SK-N-SH treated with all-trans-retinoic acid at 6 μM for 48 hours (cell line): ENCODE data around the gene CRX.

Experiments used
- OSR1 ChIP-seq: fragments of 250-450 bp; sonication (Bioruptor Pico); IDR thresholded peaks from 2 replicates; pipeline ENCODE4 v1.8.0; 2022; ENCODE audit warnings: moderate library complexity, mild to moderate bottlenecking, inconsistent platforms
- PPARA ChIP-seq: fragments of 250-450 bp; sonication (Bioruptor Pico); IDR thresholded peaks from 2 replicates; pipeline ENCODE4 v1.5.0; 2020; ENCODE audit warnings: mild to moderate bottlenecking, borderline replicate concordance
- ZFP30 ChIP-seq: fragments of 450-650 bp; formaldehyde crosslinking; IDR thresholded peaks from 2 replicates; pipeline ENCODE4 v1.5.0; 2022; ENCODE audit warnings: mild to moderate bottlenecking, moderate library complexity
- ZNF70 ChIP-seq: fragments of 450-650 bp; formaldehyde crosslinking; IDR thresholded peaks from 2 replicates; pipeline ENCODE4 v1.5.0; 2020; ENCODE audit warnings: mild to moderate bottlenecking, moderate library complexity
- TF ChIP-seq, protein P1 (sequence below): fragments of 250-450 bp; sonication (Bioruptor Pico); IDR thresholded peaks from 2 replicates; pipeline ENCODE4 v1.8.0; 2020; ENCODE audit warnings: mild to moderate bottlenecking, moderate library complexity, borderline replicate concordance
- TF ChIP-seq, protein P2 (sequence below): fragments of 250-450 bp; sonication (Bioruptor Pico); IDR thresholded peaks from 2 replicates; pipeline ENCODE4 v1.5.0; 2020; ENCODE audit warnings: mild to moderate bottlenecking, moderate library complexity

DNA sequence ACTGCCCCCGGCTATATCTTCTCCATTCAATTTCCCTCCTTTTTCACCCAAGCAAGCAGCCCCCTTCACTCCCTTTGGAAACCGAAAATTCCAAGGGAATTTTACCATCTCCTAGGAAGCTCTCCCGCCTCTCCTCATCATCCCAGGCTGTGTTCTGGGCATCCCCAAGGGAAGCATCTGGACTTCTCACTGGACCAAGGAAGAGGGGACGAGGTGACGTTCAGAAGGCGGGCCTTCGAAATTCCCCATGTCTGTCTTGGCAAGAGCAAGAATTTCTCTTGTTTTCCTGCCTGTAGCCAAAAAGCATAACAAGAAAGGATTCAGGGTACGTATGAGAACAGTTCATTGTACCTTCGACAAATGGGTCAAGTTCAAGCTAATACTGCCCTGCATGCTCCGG lies 43.4 kb downstream of the CRX start:
- TF ChIP-seq, protein P1, sequence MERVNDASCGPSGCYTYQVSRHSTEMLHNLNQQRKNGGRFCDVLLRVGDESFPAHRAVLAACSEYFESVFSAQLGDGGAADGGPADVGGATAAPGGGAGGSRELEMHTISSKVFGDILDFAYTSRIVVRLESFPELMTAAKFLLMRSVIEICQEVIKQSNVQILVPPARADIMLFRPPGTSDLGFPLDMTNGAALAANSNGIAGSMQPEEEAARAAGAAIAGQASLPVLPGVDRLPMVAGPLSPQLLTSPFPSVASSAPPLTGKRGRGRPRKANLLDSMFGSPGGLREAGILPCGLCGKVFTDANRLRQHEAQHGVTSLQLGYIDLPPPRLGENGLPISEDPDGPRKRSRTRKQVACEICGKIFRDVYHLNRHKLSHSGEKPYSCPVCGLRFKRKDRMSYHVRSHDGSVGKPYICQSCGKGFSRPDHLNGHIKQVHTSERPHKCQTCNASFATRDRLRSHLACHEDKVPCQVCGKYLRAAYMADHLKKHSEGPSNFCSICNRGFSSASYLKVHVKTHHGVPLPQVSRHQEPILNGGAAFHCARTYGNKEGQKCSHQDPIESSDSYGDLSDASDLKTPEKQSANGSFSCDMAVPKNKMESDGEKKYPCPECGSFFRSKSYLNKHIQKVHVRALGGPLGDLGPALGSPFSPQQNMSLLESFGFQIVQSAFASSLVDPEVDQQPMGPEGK (CRISPR knock-in tag): no peak
- TF ChIP-seq OSR1 (no peak), ZNF70 (CRISPR knock-in tag) (no peak), ZFP30 (CRISPR knock-in tag) (no peak), PPARA (CRISPR knock-in tag) (no peak)
- TF ChIP-seq, protein P2, sequence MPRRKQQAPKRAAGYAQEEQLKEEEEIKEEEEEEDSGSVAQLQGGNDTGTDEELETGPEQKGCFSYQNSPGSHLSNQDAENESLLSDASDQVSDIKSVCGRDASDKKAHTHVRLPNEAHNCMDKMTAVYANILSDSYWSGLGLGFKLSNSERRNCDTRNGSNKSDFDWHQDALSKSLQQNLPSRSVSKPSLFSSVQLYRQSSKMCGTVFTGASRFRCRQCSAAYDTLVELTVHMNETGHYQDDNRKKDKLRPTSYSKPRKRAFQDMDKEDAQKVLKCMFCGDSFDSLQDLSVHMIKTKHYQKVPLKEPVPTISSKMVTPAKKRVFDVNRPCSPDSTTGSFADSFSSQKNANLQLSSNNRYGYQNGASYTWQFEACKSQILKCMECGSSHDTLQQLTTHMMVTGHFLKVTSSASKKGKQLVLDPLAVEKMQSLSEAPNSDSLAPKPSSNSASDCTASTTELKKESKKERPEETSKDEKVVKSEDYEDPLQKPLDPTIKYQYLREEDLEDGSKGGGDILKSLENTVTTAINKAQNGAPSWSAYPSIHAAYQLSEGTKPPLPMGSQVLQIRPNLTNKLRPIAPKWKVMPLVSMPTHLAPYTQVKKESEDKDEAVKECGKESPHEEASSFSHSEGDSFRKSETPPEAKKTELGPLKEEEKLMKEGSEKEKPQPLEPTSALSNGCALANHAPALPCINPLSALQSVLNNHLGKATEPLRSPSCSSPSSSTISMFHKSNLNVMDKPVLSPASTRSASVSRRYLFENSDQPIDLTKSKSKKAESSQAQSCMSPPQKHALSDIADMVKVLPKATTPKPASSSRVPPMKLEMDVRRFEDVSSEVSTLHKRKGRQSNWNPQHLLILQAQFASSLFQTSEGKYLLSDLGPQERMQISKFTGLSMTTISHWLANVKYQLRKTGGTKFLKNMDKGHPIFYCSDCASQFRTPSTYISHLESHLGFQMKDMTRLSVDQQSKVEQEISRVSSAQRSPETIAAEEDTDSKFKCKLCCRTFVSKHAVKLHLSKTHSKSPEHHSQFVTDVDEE (CRISPR knock-in tag): no peak
